K562 (cell line): Measurements from ENCODE around the gene HTR4. TPM values are rescaled to one million over a fixed set of nuclear protein-coding genes. Genes with fewer than 3 reads are reported as not detected.

Experiments
- ATAC-seq: fragments of 200-7000 bp; cut with Tn5 transposase; 3 replicates; pipeline ENCODE4 v1.9.1; 2020; ENCODE audit warnings: moderate library complexity
- BruUV-seq: library from RNA; stranded (reverse); fragments of 400-500 nt; replicated peaks from 2 replicates; lab custom pipeline; 2021; lab: Mats Ljungman, UMichigan
- CTCF ChIA-PET: fragments of 300-600 bp; formaldehyde crosslinking; extraction: SDS; loops from one replicate; lab custom pipeline; 2021; ENCODE audit warnings: low intra/inter-chr PET ratio; lab: Yijun Ruan, JAX
- POLR2A ChIA-PET: fragments of 300-600, 350-650 bp; sonication (Branson Sonifier 250); formaldehyde crosslinking; extraction: SDS; loops from one replicate; lab custom pipeline; 2021; ENCODE audit warnings: antibody characterized with exemption, inconsistent platforms; lab: Yijun Ruan, JAX
- DNase-seq, 4 experiments: peaks; one replicate each; pipeline versions ENCODE4 v3.0.0 to v3.0.0-alpha.2; 2011 to 2018; ENCODE audit warnings: low spot score in 3 of 4, mixed read lengths in 3 of 4; ENCODE audit errors: extremely low read depth in 1 of 4
- FAIRE-seq: peaks from 2 replicates; lab custom pipeline; 2011; peaks lifted over from hg19 to GRCh38; lab: Jason Lieb, UNC
- H2AFZ ChIP-seq: 2 replicates; pipeline ENCODE4 v1.6.0; 2011; ENCODE audit warnings: low read depth, low read length, control low read depth, inconsistent platforms
- H3K27ac ChIP-seq: fragments of 200-600 bp; 3 replicates; pipeline ENCODE4 v1.8.0; 2011; ENCODE audit warnings: low read depth, mild to moderate bottlenecking, control low read depth, inconsistent platforms, low read length, moderate library complexity, mixed read lengths; ENCODE audit errors: extremely low read depth
- H3K27me3 ChIP-seq, 2 experiments: fragments of 300-600 bp in 1 of 2; 2 replicates in 1 of 2; 3 replicates in 1 of 2; pipeline versions ENCODE4 v1.6.0 to v1.8.0; 2011; ENCODE audit warnings: inconsistent platforms in 2 of 2, low read length in 2 of 2, mild to moderate bottlenecking in 1 of 2, mixed read lengths in 1 of 2, moderate library complexity in 1 of 2; ENCODE audit not compliant: control insufficient read depth in 2 of 2, insufficient read depth in 2 of 2
- H3K36me3 ChIP-seq: fragments of 300-600 bp; 3 replicates; pipeline ENCODE4 v1.8.0; 2011; ENCODE audit warnings: mild to moderate bottlenecking, low read length, inconsistent platforms; ENCODE audit not compliant: control insufficient read depth, insufficient read depth
- H3K4me1 ChIP-seq, 2 experiments: fragments of 200-600 bp in 1 of 2; replicated peaks in 1 of 2; 2 replicates in 1 of 2; 3 replicates in 1 of 2; pipeline versions ENCODE4 v1.5.1 to v1.8.0; 2011; ENCODE audit warnings: inconsistent platforms in 2 of 2, low read length in 2 of 2, mild to moderate bottlenecking in 1 of 2, mixed read lengths in 1 of 2, moderate library complexity in 1 of 2; ENCODE audit not compliant: control insufficient read depth in 2 of 2, insufficient read depth in 2 of 2
- H3K4me2 ChIP-seq: 2 replicates; pipeline ENCODE4 v1.6.1; 2011; ENCODE audit warnings: low read length, control low read depth, inconsistent platforms, mixed read lengths; ENCODE audit not compliant: insufficient read depth
- H3K4me3 ChIP-seq: fragments of 200-600 bp; sonication (generic), shearing (Covaris generic); 2 replicates; pipeline ENCODE4 v1.5.1; 2016; ENCODE audit warnings: control low read depth, inconsistent platforms
- H3K79me2 ChIP-seq: fragments of 200-600 bp; 3 replicates; pipeline ENCODE4 v1.8.0; 2011; ENCODE audit warnings: low read length, inconsistent platforms; ENCODE audit not compliant: control insufficient read depth, insufficient read depth
- H3K9ac ChIP-seq, 2 experiments: 2 replicates each; pipeline versions ENCODE4 v1.6.0 to v1.6.1; 2011; ENCODE audit warnings: low read depth in 2 of 2, low read length in 2 of 2, control low read depth in 1 of 2, inconsistent platforms in 1 of 2, mild to moderate bottlenecking in 1 of 2, mixed read lengths in 1 of 2; ENCODE audit not compliant: insufficient read depth in 1 of 2
- H3K9me1 ChIP-seq: one replicate; pipeline ENCODE4 v1.6.0; 2011; ENCODE audit warnings: inconsistent platforms, mild to moderate bottlenecking, low read length, moderate library complexity; ENCODE audit not compliant: control insufficient read depth, insufficient read depth
- H3K9me3 ChIP-seq: replicated peaks from 2 replicates; pipeline ENCODE4 v1.5.1; 2011; ENCODE audit warnings: low read depth, low read length, inconsistent platforms; ENCODE audit not compliant: control insufficient read depth, insufficient read depth
- H4K20me1 ChIP-seq: replicated peaks from 2 replicates; pipeline ENCODE4 v1.6.1; 2011; ENCODE audit warnings: low read length, inconsistent platforms, mixed read lengths; ENCODE audit not compliant: control insufficient read depth, insufficient read depth
- ARID2 ChIP-seq: fragments of 450-650 bp; IDR thresholded peaks from 2 replicates; pipeline ENCODE4 v1.6.1; 2017; ENCODE audit warnings: antibody characterized with exemption, mild to moderate bottlenecking
- BACH1 ChIP-seq: fragments of 200-800 bp; sonication (Bioruptor generic); IDR thresholded peaks from 2 replicates; pipeline ENCODE4 v1.6.1; 2016; ENCODE audit warnings: missing genetic modification characterization, missing compliant biosample characterization
- FOS ChIP-seq: IDR thresholded peaks from 3 replicates; pipeline ENCODE4 v1.6.1; 2011; ENCODE audit not compliant: insufficient read length; ENCODE audit errors: extremely low read depth
- FOXA3 ChIP-seq, 2 experiments: fragments of 450-650 bp in 1 of 2; sonication (generic) in 1 of 2; formaldehyde crosslinking; IDR thresholded peaks in 1 of 2; conservative IDR thresholded peaks in 1 of 2; 2 replicates each; pipeline versions ENCODE4 v1.4.0 to v1.8.0; 2020 to 2022; ENCODE audit warnings: mild to moderate bottlenecking in 2 of 2, missing genetic modification reagents in 1 of 2
- MIER1 ChIP-seq: fragments of 450-650 bp; IDR thresholded peaks from 2 replicates; pipeline ENCODE4 v1.6.1; 2016; ENCODE audit warnings: antibody characterized with exemption, mild to moderate bottlenecking, low read depth
- RBM17 ChIP-seq: fragments of 200-400 bp; formaldehyde crosslinking; IDR thresholded peaks from 2 replicates; pipeline ENCODE4 v1.6.1; 2017; ENCODE audit warnings: low read depth, mild to moderate bottlenecking, low read length, borderline replicate concordance
- RBM25 ChIP-seq: fragments of 200-400 bp; formaldehyde crosslinking; IDR thresholded peaks from 2 replicates; pipeline ENCODE4 v1.6.1; 2018; ENCODE audit warnings: low read length, low read depth, moderate library complexity; ENCODE audit not compliant: severe bottlenecking
- ZNF121 ChIP-seq: sonication (generic); formaldehyde crosslinking; conservative IDR thresholded peaks from 2 replicates; pipeline ENCODE4 v1.8.0; 2022; ENCODE audit warnings: missing genetic modification reagents
- ZNF23 ChIP-seq: fragments of 250-450 bp; sonication (Bioruptor Pico); IDR thresholded peaks from 2 replicates; pipeline ENCODE4 v1.4.0; 2020; ENCODE audit warnings: mild to moderate bottlenecking
- ZNF696 ChIP-seq: fragments of 250-450 bp; sonication (Bioruptor Pico); conservative IDR thresholded peaks from 2 replicates; pipeline ENCODE4 v1.4.0; 2020; ENCODE audit warnings: mild to moderate bottlenecking, moderate library complexity
- ZSCAN32 ChIP-seq: fragments of 450-650 bp; formaldehyde crosslinking; IDR thresholded peaks from 2 replicates; pipeline ENCODE4 v1.4.0; 2020; ENCODE audit warnings: mild to moderate bottlenecking, moderate library complexity
- WGBS: fragments of 100-300 bp; shearing (Covaris generic); methylation state at CpG from one replicate; pipeline ENCODE4 v1.1.6; 2016; ENCODE audit warnings: low coverage, mixed read lengths; ENCODE audit not compliant: insufficient coverage; ENCODE audit errors: missing lambda C conversion rate; 5-methylcytosine and 5-hydroxymethylcytosine counted together
- in situ Hi-C: fragments of 300-500 bp; cut with MboI; formaldehyde crosslinking; loops from 4 replicates; pipeline ENCODE4 v1.15.0; 2018; ENCODE audit warnings: inconsistent platforms, mixed read lengths
- intact Hi-C: fragments of 100-400 bp; cut with micrococcal nuclease; formaldehyde crosslinking; loops from 2 replicates; pipeline ENCODE4 v1.14.2; 2022
- polyA plus RNA-seq, 8 experiments: library from polyadenylated mRNA; depleted of rRNA in 4 of 8; stranded (reverse) in 5 of 8; unstranded in 3 of 8; fragments of >200 nt; fragmentation: Nextera tagmentation in 2 of 8; fragmentation: Illumina TruSeq in 1 of 8; extraction: Ambion mirVana in 2 of 8; extraction: Trizol in 1 of 8; gene quantifications; 2 replicates each; pipeline versions ENCODE4 v1.2.1 to v1.2.3, GENCODE V29; 2011 to 2014; ENCODE audit warnings: inconsistent platforms in 1 of 8, missing spikeins in 1 of 8
- total RNA-seq, 7 experiments: library from RNA; depleted of rRNA in 6 of 7; stranded (reverse); fragments of >200 nt in 6 of 7; fragmentation: Illumina TruSeq in 2 of 7; extraction: Trizol in 2 of 7; gene quantifications; 2 replicates each; pipeline versions ENCODE4 v1.2.1 to v1.2.3, GENCODE V29; 2011 to 2021; ENCODE audit warnings: low replicate concordance in 1 of 7
- TF ChIP-seq, protein P1 (sequence below): fragments of 250-450 bp; sonication (Bioruptor Pico); IDR thresholded peaks from 2 replicates; pipeline ENCODE4 v1.4.0; 2020; ENCODE audit warnings: mild to moderate bottlenecking, moderate library complexity, borderline replicate concordance
- TF ChIP-seq, protein P2 (sequence below): fragments of 450-650 bp; IDR thresholded peaks from 2 replicates; pipeline ENCODE4 v1.6.1; 2017; ENCODE audit warnings: antibody characterized with exemption, mild to moderate bottlenecking
- TF ChIP-seq, protein P3 (sequence below): sonication (generic); formaldehyde crosslinking; IDR thresholded peaks from 2 replicates; pipeline ENCODE4 v1.8.0; 2023; ENCODE audit warnings: mild to moderate bottlenecking, missing genetic modification reagents

The HTR4 gene
- total and polyA plus RNA-seq, 9 of the 15 experiments (the other 6 are each of a cell fraction or from before 2014, with no cell fraction given) = 0.13 TPM; not detected in 8

DNA sequence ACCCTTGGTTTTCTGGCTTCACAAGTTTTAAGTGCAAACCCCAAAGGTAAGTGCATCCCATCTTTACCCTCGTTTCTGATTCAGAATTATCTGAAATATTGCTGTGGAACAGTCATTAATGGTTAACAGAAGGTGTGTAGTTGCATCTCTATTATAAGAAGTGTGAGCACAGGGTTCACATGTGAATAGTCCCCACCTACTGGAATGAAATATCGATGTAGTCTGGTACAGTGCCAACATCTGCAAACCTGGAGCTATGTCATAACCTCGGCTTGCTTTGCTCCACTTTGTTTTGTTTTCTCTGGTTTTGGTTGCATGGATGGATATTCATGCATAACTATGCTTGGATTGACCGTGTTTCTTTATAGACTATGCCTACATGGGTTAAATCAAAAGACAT lies 12.6 kb downstream of the HTR4 start:
- Histone ChIP-seq H3K4me3 (no peak overlapping the region), H3K27me3 (no peaks in the 10 kb centered on the region), H3K9ac (no peak overlapping the region), H4K20me1 (no peaks in the 10 kb centered on the region), H2AFZ (no peak overlapping the region), H3K27ac (no peak overlapping the region), H3K4me1 (peaks cover 4 to 31% of the 10 kb centered on the region in 2 experiments; a peak in 4 of 5 replicates), H3K36me3 (no peaks in the 10 kb centered on the region), H3K9me1 (no peaks in the 10 kb centered on the region), H3K9me3 (no peaks in the 10 kb centered on the region), H3K4me2 (no peak overlapping the region), H3K79me2 (no peaks in the 10 kb centered on the region)
- CTCF ChIA-PET = no interaction called here
- POLR2A ChIA-PET = no interaction called here
- intact Hi-C loops (no loop called here), in situ Hi-C loops (no loop called here)
- BruUV-seq = no TSS peak
- ATAC-seq (no peak), DNase-seq (no peak), FAIRE-seq (no peak)
- 48% methylated on average over 4 of the region's 4 CpGs for WGBS
- TF ChIP-seq BACH1 (tag) (no peak), ZSCAN32 (CRISPR knock-in tag) (no peak), FOXA3 (CRISPR knock-in tag; conservative IDR thresholded peaks at IDR 0.05 in 1 of 2, IDR thresholded peaks at IDR 0.05 in 1 of 2) (no peak), ZNF121 (CRISPR knock-in tag) (no peak), ZNF23 (CRISPR knock-in tag) (no peak), FOS (no peak), RBM25 (no peak), ARID2 (no peak), RBM17 (no peak), MIER1 (no peak), ZNF696 (CRISPR knock-in tag) (no peak)
- TF ChIP-seq, protein P1, sequence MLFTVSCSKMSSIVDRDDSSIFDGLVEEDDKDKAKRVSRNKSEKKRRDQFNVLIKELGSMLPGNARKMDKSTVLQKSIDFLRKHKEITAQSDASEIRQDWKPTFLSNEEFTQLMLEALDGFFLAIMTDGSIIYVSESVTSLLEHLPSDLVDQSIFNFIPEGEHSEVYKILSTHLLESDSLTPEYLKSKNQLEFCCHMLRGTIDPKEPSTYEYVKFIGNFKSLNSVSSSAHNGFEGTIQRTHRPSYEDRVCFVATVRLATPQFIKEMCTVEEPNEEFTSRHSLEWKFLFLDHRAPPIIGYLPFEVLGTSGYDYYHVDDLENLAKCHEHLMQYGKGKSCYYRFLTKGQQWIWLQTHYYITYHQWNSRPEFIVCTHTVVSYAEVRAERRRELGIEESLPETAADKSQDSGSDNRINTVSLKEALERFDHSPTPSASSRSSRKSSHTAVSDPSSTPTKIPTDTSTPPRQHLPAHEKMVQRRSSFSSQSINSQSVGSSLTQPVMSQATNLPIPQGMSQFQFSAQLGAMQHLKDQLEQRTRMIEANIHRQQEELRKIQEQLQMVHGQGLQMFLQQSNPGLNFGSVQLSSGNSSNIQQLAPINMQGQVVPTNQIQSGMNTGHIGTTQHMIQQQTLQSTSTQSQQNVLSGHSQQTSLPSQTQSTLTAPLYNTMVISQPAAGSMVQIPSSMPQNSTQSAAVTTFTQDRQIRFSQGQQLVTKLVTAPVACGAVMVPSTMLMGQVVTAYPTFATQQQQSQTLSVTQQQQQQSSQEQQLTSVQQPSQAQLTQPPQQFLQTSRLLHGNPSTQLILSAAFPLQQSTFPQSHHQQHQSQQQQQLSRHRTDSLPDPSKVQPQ = no peak
- TF ChIP-seq, protein P2, sequence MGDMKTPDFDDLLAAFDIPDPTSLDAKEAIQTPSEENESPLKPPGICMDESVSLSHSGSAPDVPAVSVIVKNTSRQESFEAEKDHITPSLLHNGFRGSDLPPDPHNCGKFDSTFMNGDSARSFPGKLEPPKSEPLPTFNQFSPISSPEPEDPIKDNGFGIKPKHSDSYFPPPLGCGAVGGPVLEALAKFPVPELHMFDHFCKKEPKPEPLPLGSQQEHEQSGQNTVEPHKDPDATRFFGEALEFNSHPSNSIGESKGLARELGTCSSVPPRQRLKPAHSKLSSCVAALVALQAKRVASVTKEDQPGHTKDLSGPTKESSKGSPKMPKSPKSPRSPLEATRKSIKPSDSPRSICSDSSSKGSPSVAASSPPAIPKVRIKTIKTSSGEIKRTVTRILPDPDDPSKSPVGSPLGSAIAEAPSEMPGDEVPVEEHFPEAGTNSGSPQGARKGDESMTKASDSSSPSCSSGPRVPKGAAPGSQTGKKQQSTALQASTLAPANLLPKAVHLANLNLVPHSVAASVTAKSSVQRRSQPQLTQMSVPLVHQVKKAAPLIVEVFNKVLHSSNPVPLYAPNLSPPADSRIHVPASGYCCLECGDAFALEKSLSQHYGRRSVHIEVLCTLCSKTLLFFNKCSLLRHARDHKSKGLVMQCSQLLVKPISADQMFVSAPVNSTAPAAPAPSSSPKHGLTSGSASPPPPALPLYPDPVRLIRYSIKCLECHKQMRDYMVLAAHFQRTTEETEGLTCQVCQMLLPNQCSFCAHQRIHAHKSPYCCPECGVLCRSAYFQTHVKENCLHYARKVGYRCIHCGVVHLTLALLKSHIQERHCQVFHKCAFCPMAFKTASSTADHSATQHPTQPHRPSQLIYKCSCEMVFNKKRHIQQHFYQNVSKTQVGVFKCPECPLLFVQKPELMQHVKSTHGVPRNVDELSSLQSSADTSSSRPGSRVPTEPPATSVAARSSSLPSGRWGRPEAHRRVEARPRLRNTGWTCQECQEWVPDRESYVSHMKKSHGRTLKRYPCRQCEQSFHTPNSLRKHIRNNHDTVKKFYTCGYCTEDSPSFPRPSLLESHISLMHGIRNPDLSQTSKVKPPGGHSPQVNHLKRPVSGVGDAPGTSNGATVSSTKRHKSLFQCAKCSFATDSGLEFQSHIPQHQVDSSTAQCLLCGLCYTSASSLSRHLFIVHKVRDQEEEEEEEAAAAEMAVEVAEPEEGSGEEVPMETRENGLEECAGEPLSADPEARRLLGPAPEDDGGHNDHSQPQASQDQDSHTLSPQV = no peak
- TF ChIP-seq, protein P3, sequence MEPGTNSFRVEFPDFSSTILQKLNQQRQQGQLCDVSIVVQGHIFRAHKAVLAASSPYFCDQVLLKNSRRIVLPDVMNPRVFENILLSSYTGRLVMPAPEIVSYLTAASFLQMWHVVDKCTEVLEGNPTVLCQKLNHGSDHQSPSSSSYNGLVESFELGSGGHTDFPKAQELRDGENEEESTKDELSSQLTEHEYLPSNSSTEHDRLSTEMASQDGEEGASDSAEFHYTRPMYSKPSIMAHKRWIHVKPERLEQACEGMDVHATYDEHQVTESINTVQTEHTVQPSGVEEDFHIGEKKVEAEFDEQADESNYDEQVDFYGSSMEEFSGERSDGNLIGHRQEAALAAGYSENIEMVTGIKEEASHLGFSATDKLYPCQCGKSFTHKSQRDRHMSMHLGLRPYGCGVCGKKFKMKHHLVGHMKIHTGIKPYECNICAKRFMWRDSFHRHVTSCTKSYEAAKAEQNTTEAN (CRISPR knock-in tag) = no peak
